Mesangial cell (primary cell): ENCODE data around the gene TOR4A. TPM values are rescaled to one million over a fixed set of nuclear protein-coding genes. Genes with fewer than 3 reads are reported as not detected.

Source experiments
- total RNA-seq: library from RNA; depleted of rRNA; stranded (reverse); fragments of >200 nt; gene quantifications from 2 replicates; pipeline ENCODE4 v1.2.3, GENCODE V29; 2015

The TOR4A gene
- total RNA-seq: 50.8 and 52.1 TPM in 2 replicates

GRCh38 chr9:137277329-137278041, at the start of gene TOR4A:
Gene TOR4A (plus strand): TSS chr9:137277726. CDS start chr9:137278690, 964 bp downstream.

GRCh38 chr9:137230705-137231371, 46.7 kb upstream of the TOR4A start, which contains the start of gene SLC34A3:
Gene SLC34A3 (plus strand): TSS chr9:137230901. CDS start chr9:137231703, 802 bp downstream.

GRCh38 chr9:137240841-137241489, 36.6 kb upstream of the TOR4A start, which contains the start of gene TUBB4B:
Gene TUBB4B (plus strand): TSS chr9:137241287. CDS start chr9:137241361, 74 bp downstream.

GRCh38 chr9:137251194-137251461, 26.4 kb upstream of the TOR4A start, which contains the start of gene STPG3:
Gene STPG3 (plus strand): TSS chr9:137251286. CDS start chr9:137251287, 1 bp downstream.

GRCh38 chr9:137254624-137255447, 22.7 kb upstream of the TOR4A start, which contains the start of gene NELFB:
Gene NELFB (plus strand): TSS chr9:137255327.

GRCh38 chr9:137302118-137302448, 24.6 kb downstream of the TOR4A start, which contains the start of gene NRARP:
Gene NRARP (minus strand): TSS chr9:137302271. CDS start chr9:137301928, 343 bp downstream.

Other genes starting within 250 kb of the TOR4A start
- gene ABCA2, start 249.5 kb upstream of the TOR4A start, total RNA-seq: 7.7 and 44.4 TPM in 2 replicates
- gene FUT7, start 245.6 kb upstream of the TOR4A start, total RNA-seq: not detected in 2 replicates
- gene NPDC1, start 231.5 kb upstream of the TOR4A start, total RNA-seq: 44.0 and 65.8 TPM in 2 replicates
- gene ENTPD2, start 223.7 kb upstream of the TOR4A start, total RNA-seq: not detected in 2 replicates
- gene SAPCD2, start 207.2 kb upstream of the TOR4A start, total RNA-seq: 3.5 and 52.6 TPM in 2 replicates
- 6.4 and 13.4 TPM in 2 replicates for gene UAP1L1, start 200.2 kb upstream of the TOR4A start, total RNA-seq
- gene MAN1B1, start 190.7 kb upstream of the TOR4A start, total RNA-seq: 72.8 and 125 TPM in 2 replicates
- gene DPP7, start 163.0 kb upstream of the TOR4A start, total RNA-seq: 65.3 and 87.8 TPM in 2 replicates
- 0.13 TPM in 1 of 2 replicates, not detected in the other for gene GRIN1, start 138.6 kb upstream of the TOR4A start, total RNA-seq
- 0.16 TPM in 1 of 2 replicates, not detected in the other for gene LRRC26, start 107.7 kb upstream of the TOR4A start, total RNA-seq
- not detected in 2 replicates for gene TMEM210, start 105.7 kb upstream of the TOR4A start, total RNA-seq
- gene ANAPC2, start 89.2 kb upstream of the TOR4A start, total RNA-seq: 19.6 and 22.9 TPM in 2 replicates
- gene SSNA1, start 89.0 kb upstream of the TOR4A start, total RNA-seq: 79.7 and 97.1 TPM in 2 replicates
- 9.5 and 9.6 TPM in 2 replicates for gene TPRN, start 77.0 kb upstream of the TOR4A start, total RNA-seq
- gene TMEM203, start 72.1 kb upstream of the TOR4A start, total RNA-seq: 36.0 and 40.9 TPM in 2 replicates
- gene NDOR1, start 72.0 kb upstream of the TOR4A start, total RNA-seq: 15.2 and 24.0 TPM in 2 replicates
- 1.6 and 5.3 TPM in 2 replicates for gene RNF208, start 55.5 kb upstream of the TOR4A start, total RNA-seq
- gene CYSRT1, start 52.6 kb upstream of the TOR4A start, total RNA-seq: 0.49 and 2.9 TPM in 2 replicates
- 0.25 TPM in 1 of 2 replicates, not detected in the other for gene RNF224, start 50.2 kb upstream of the TOR4A start, total RNA-seq
- gene SLC34A3, start 46.8 kb upstream of the TOR4A start, total RNA-seq: not detected in 2 replicates
- 179 and 1,107 TPM in 2 replicates for gene TUBB4B, start 36.4 kb upstream of the TOR4A start, total RNA-seq
- gene STPG3, start 26.4 kb upstream of the TOR4A start, total RNA-seq: not detected in 2 replicates
- 56.2 and 81.0 TPM in 2 replicates for gene NELFB, start 22.4 kb upstream of the TOR4A start, total RNA-seq
- gene NRARP, start 24.5 kb downstream of the TOR4A start, total RNA-seq: 0.38 and 1.8 TPM in 2 replicates
- 5.4 and 22.3 TPM in 2 replicates for gene EXD3, start 145.4 kb downstream of the TOR4A start, total RNA-seq
- 0.33 and 2.3 TPM in 2 replicates for gene NOXA1, start 145.7 kb downstream of the TOR4A start, total RNA-seq
- gene ENTPD8, start 163.6 kb downstream of the TOR4A start, total RNA-seq: 0.38 TPM in 1 of 2 replicates, not detected in the other
- 41.9 and 92.3 TPM in 2 replicates for gene NSMF, start 181.6 kb downstream of the TOR4A start, total RNA-seq